Ishikawa (cell line): ENCODE measurements around the gene ATP2A3.

Experiments
- CEBPB ChIP-seq: IDR thresholded peaks from 2 replicates; pipeline ENCODE4 v1.6.1; 2012
- CREB1 ChIP-seq: IDR thresholded peaks from 2 replicates; pipeline ENCODE4 v1.6.1; 2012; ENCODE audit warnings: low read depth
- EGR1 ChIP-seq: IDR thresholded peaks from 2 replicates; pipeline ENCODE4 v1.6.1; 2012
- EP300 ChIP-seq: IDR thresholded peaks from 2 replicates; pipeline ENCODE4 v1.6.1; 2012; ENCODE audit warnings: borderline replicate concordance
- FOXM1 ChIP-seq: IDR thresholded peaks from 2 replicates; pipeline ENCODE4 v1.6.1; 2012; ENCODE audit warnings: low read depth, borderline replicate concordance
- MAX ChIP-seq: IDR thresholded peaks from 2 replicates; pipeline ENCODE4 v1.6.1; 2012
- NFIC ChIP-seq: IDR thresholded peaks from 2 replicates; pipeline ENCODE4 v1.6.1; 2012
- RAD21 ChIP-seq: IDR thresholded peaks from 2 replicates; pipeline ENCODE4 v1.6.1; 2012; ENCODE audit warnings: low read depth
- REST ChIP-seq: IDR thresholded peaks from 2 replicates; pipeline ENCODE4 v1.6.1; 2012; ENCODE audit warnings: low read depth, mild to moderate bottlenecking
- TAF1 ChIP-seq: IDR thresholded peaks from 2 replicates; pipeline ENCODE4 v1.6.1; 2012; ENCODE audit warnings: low read depth, mild to moderate bottlenecking
- TCF12 ChIP-seq: IDR thresholded peaks from 2 replicates; pipeline ENCODE4 v1.6.1; 2012; ENCODE audit warnings: low read depth
- TEAD4 ChIP-seq: IDR thresholded peaks from 2 replicates; pipeline ENCODE4 v1.6.1; 2012
- USF1 ChIP-seq: IDR thresholded peaks from 2 replicates; pipeline ENCODE4 v1.6.1; 2012
- YY1 ChIP-seq: IDR thresholded peaks from 2 replicates; pipeline ENCODE4 v1.6.1; 2012; ENCODE audit warnings: low read depth
- ZBTB7A ChIP-seq: IDR thresholded peaks from 2 replicates; pipeline ENCODE4 v1.6.1; 2012; ENCODE audit warnings: low read depth

The ATP2A3 gene

GRCh38 chr17:3889325-3890012 is 74.8 kb downstream of the ATP2A3 start:
- TF ChIP-seq TCF12 = no peak
- TF ChIP-seq MAX = no peak
- TF ChIP-seq TAF1 = no peak
- no peak for TF ChIP-seq USF1
- no peak for TF ChIP-seq RAD21
- no peak for TF ChIP-seq EGR1
- no peak for TF ChIP-seq EP300
- TF ChIP-seq TEAD4 = no peak
- no peak for TF ChIP-seq FOXM1
- TF ChIP-seq NFIC = no peak

- TF ChIP-seq TCF12 (peak; percentile 61; the same call in 1 of the 2 replicates), EGR1 (peak; percentile 58), RAD21 (no peak), TAF1 (0 out of 2 replicates have a peak, but pooled peaks have one; percentile 34), FOXM1 (no peak), CREB1 (peak; percentile 44), EP300 (peak; percentile 65; the same call in 1 of the 2 replicates), MAX (peak; percentile 97), TEAD4 (peak; percentile 23; the same call in 1 of the 2 replicates), ZBTB7A (peak; percentile 67; the same call in 1 of the 2 replicates), NFIC (peak; percentile 60), USF1 (peak; percentile 44), YY1 (peak; percentile 25; the same call in 1 of the 2 replicates), REST (no peak), CEBPB (no peak)
These were observed 75.7 kb downstream of the ATP2A3 start for GRCh38 chr17:3888343-3889171.

GRCh38 chr17:3887804-3888203 is 76.4 kb downstream of the ATP2A3 start:
- TF ChIP-seq TAF1 = no peak
- no peak for TF ChIP-seq EP300

- no peak for TF ChIP-seq YY1
- no peak for TF ChIP-seq USF1
- TF ChIP-seq TCF12 = no peak
- TF ChIP-seq NFIC = no peak
- no peak for TF ChIP-seq EP300
- no peak for TF ChIP-seq REST
- no peak for TF ChIP-seq EGR1
- no peak for TF ChIP-seq CEBPB
- TF ChIP-seq ZBTB7A = no peak
- no peak for TF ChIP-seq MAX
- TF ChIP-seq FOXM1 = no peak
- no peak for TF ChIP-seq RAD21
- TF ChIP-seq TEAD4 = no peak
- no peak for TF ChIP-seq TAF1
These were observed 76.8 kb downstream of the ATP2A3 start for GRCh38 chr17:3887394-3887793.

GRCh38 chr17:3886776-3887175 is 77.5 kb downstream of the ATP2A3 start:
- TF ChIP-seq REST (no peak), CEBPB (no peak), EGR1 (no peak), USF1 (no peak), NFIC (no peak), EP300 (no peak), MAX (no peak), RAD21 (no peak)
